Natural killer cell (primary cell): ENCODE results near the gene KCNA5. TPM values are rescaled to one million over a fixed set of nuclear protein-coding genes. Genes with fewer than 3 reads are reported as not detected.

Experiments used
- ATAC-seq, 3 donors: fragments of 150-1000 bp in 2 of 3; fragments of 200-7000 bp in 1 of 3; cut with Tn5 transposase; 1 replicate in 1 of 3; 2 replicates in 2 of 3; pipeline ENCODE4 v1.10.0; 2021; ENCODE audit warnings: mild to moderate bottlenecking in 2 of 3, moderate library complexity in 2 of 3
- DNase-seq, 2 donors: peaks; one replicate each; pipeline versions ENCODE4 v3.0.0 to v3.0.0-alpha.2; 2013 to 2021; ENCODE audit warnings: mixed read lengths in 1 of 2
- H3K27ac ChIP-seq: one replicate; pipeline ENCODE4 v1.5.1; 2013; ENCODE audit warnings: mild to moderate bottlenecking, low read length
- H3K27me3 ChIP-seq: one replicate; pipeline ENCODE4 v1.6.1; 2013; ENCODE audit warnings: low read length; ENCODE audit not compliant: control insufficient read depth, insufficient read depth
- H3K36me3 ChIP-seq: one replicate; pipeline ENCODE4 v1.6.1; 2013; ENCODE audit warnings: low read length; ENCODE audit not compliant: control insufficient read depth, insufficient read depth
- H3K4me1 ChIP-seq: one replicate; pipeline ENCODE4 v1.6.1; 2013; ENCODE audit warnings: low read length; ENCODE audit not compliant: control insufficient read depth, insufficient read depth
- H3K4me3 ChIP-seq: one replicate; pipeline ENCODE4 v1.5.1; 2013; ENCODE audit warnings: low read length
- H3K9me3 ChIP-seq: one replicate; pipeline ENCODE4 v1.6.1; 2013; ENCODE audit warnings: low read length; ENCODE audit not compliant: control insufficient read depth, insufficient read depth
- H3K27ac Mint-ChIP-seq, 2 donors: one replicate each; pipeline ENCODE4 v1.8.0; 2022; ENCODE audit warnings: mild to moderate bottlenecking in 2 of 2, mixed read lengths in 2 of 2, moderate library complexity in 1 of 2
- H3K27me3 Mint-ChIP-seq, 2 donors: one replicate each; pipeline ENCODE4 v1.8.0; 2022; ENCODE audit warnings: low read depth in 2 of 2, mixed read lengths in 2 of 2
- H3K36me3 Mint-ChIP-seq: one replicate; pipeline ENCODE4 v1.8.0; 2022; ENCODE audit warnings: mixed read lengths
- H3K4me1 Mint-ChIP-seq, 2 donors: one replicate each; pipeline ENCODE4 v1.8.0; 2022; ENCODE audit warnings: mixed read lengths in 2 of 2
- H3K4me3 Mint-ChIP-seq: one replicate; pipeline ENCODE4 v1.8.0; 2022; ENCODE audit warnings: mild to moderate bottlenecking, moderate library complexity, mixed read lengths
- H3K9me3 Mint-ChIP-seq, 2 donors: one replicate each; pipeline ENCODE4 v1.8.0; 2022; ENCODE audit warnings: mixed read lengths in 2 of 2
- WGBS: methylation state at CpG from one replicate; pipeline ENCODE4 v1.1.7; 2013; ENCODE audit warnings: missing lambda C conversion rate; ENCODE audit not compliant: insufficient coverage; 5-methylcytosine and 5-hydroxymethylcytosine counted together
- intact Hi-C: fragments of 100-400 bp; cut with micrococcal nuclease; formaldehyde crosslinking; loops from one replicate; pipeline ENCODE4 v1.14.2; 2022
- total RNA-seq, 4 donors: library from RNA; stranded (reverse); fragments of 120-200 nt in 1 of 4; gene quantifications; one replicate each; pipeline versions ENCODE4 v1.2.3 to v1.2.4, GENCODE V29; 2013 to 2022
- TF ChIP-seq, protein P1 (sequence below): fragments of 200-600 bp; IDR thresholded peaks from one replicate; pipeline ENCODE4 v1.8.0; 2022; ENCODE audit warnings: antibody characterized with exemption

KCNA5 gene
- total RNA-seq, 3 donors from 2014 or later (not counting 1 experiment from before 2014, with no cell fraction given) = 0.13 TPM; not detected in 2

DNA sequence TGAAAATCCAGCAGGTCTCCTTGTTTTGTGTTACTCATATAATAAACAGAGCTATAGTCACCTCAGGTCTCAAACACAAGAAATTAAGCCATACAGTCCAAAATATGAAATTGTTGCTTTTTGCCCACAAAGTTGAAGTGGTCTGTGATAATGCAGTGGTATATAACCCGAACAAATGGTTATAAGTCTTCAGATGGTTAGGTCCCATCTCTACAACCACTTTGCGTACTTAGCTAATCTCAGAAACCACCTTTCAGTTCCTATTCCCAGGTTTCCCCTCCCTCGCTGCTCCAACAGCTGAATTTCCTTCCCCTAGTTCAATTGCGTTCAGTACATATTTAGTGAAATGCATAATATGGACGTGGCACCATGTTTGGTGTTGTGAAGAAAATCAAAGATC, 3.3 kb upstream of the KCNA5 start:
- Histone ChIP-seq H3K4me3 (no peak overlapping the region), H3K27ac (no peak overlapping the region), H3K9me3 (no peaks in the 10 kb centered on the region), H3K4me1 (no peaks in the 10 kb centered on the region), H3K36me3 (no peaks in the 10 kb centered on the region), H3K27me3 (peaks cover 2% of the 10 kb centered on the region)
- Mint-ChIP-seq H3K27me3 (peaks cover 34 to 59% of the 10 kb centered on the region in 2 donors), H3K4me3 (no peak overlapping the region), H3K36me3 (no peaks in the 10 kb centered on the region), H3K27ac (no peak overlapping the region), H3K4me1 (no peaks in the 10 kb centered on the region), H3K9me3 (no peaks in the 10 kb centered on the region)
- intact Hi-C loops = no loop called here
- DNase-seq (no peak), ATAC-seq (no peak)
- TF ChIP-seq, protein P1, sequence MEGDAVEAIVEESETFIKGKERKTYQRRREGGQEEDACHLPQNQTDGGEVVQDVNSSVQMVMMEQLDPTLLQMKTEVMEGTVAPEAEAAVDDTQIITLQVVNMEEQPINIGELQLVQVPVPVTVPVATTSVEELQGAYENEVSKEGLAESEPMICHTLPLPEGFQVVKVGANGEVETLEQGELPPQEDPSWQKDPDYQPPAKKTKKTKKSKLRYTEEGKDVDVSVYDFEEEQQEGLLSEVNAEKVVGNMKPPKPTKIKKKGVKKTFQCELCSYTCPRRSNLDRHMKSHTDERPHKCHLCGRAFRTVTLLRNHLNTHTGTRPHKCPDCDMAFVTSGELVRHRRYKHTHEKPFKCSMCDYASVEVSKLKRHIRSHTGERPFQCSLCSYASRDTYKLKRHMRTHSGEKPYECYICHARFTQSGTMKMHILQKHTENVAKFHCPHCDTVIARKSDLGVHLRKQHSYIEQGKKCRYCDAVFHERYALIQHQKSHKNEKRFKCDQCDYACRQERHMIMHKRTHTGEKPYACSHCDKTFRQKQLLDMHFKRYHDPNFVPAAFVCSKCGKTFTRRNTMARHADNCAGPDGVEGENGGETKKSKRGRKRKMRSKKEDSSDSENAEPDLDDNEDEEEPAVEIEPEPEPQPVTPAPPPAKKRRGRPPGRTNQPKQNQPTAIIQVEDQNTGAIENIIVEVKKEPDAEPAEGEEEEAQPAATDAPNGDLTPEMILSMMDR = no peak
- 23% methylated on average over 2 of the region's 5 CpGs for WGBS

DNA sequence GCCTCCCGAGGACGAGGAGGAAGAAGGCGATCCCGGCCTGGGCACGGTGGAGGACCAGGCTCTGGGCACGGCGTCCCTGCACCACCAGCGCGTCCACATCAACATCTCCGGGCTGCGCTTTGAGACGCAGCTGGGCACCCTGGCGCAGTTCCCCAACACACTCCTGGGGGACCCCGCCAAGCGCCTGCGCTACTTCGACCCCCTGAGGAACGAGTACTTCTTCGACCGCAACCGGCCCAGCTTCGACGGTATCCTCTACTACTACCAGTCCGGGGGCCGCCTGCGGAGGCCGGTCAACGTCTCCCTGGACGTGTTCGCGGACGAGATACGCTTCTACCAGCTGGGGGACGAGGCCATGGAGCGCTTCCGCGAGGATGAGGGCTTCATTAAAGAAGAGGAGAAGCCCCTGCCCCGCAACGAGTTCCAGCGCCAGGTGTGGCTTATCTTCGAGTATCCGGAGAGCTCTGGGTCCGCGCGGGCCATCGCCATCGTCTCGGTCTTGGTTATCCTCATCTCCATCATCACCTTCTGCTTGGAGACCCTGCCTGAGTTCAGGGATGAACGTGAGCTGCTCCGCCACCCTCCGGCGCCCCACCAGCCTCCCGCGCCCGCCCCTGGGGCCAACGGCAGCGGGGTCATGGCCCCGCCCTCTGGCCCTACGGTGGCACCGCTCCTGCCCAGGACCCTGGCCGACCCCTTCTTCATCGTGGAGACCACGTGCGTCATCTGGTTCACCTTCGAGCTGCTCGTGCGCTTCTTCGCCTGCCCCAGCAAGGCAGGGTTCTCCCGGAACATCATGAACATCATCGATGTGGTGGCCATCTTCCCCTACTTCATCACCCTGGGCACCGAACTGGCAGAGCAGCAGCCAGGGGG, 979 bp downstream of the KCNA5 start:
- 54% methylated on average over 70 of the region's 71 CpGs for WGBS
- no peak overlapping the region for H3K27ac ChIP-seq
- no peak for DNase-seq
- no peak overlapping the region for H3K4me3 ChIP-seq
- TF ChIP-seq, protein P1 = no peak
- H3K4me1 Mint-ChIP-seq = no peaks in the 10 kb centered on the region
- no peaks in the 10 kb centered on the region for H3K9me3 ChIP-seq
- no peaks in the 10 kb centered on the region for H3K36me3 Mint-ChIP-seq
- H3K27me3 ChIP-seq = peaks cover 2% of the 10 kb centered on the region
- no peaks in the 10 kb centered on the region for H3K9me3 Mint-ChIP-seq
- intact Hi-C loops = no loop called here
- H3K27me3 Mint-ChIP-seq = peaks cover 25 to 50% of the 10 kb centered on the region in 2 donors
- no peaks in the 10 kb centered on the region for H3K4me1 ChIP-seq
- no peaks in the 10 kb centered on the region for H3K36me3 ChIP-seq
- no peak for ATAC-seq
- H3K4me3 Mint-ChIP-seq = no peak overlapping the region
- no peak overlapping the region for H3K27ac Mint-ChIP-seq

DNA sequence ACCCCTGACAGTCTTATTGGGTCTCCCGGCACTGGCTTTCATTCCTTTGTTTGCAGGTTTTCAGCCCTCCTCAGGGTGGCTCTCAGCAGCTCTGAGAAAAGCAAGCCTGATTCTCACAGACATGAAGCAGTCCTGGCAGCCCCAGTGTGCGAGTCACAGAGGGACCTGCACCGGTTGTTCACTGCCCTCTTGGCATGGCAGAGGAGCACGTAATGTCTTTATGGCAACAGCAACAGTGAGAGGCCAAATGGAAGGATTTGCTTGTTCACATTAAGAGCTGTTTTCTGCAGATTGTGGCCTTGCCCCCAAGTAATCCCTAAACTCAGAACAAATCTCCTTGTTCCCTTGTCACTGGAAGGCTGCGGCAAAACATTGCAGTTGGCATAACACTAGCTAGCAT, 3.4 kb downstream of the KCNA5 start:
- H3K4me1 ChIP-seq = peaks cover 11% of the 10 kb centered on the region

More for the DNA sequence above, 3.4 kb downstream of the KCNA5 start:
- Histone ChIP-seq H3K4me3 (no peak overlapping the region), H3K27me3 (no peaks in the 10 kb centered on the region), H3K9me3 (no peaks in the 10 kb centered on the region), H3K27ac (no peak overlapping the region), H3K36me3 (no peaks in the 10 kb centered on the region)
- Mint-ChIP-seq H3K4me3 (no peak overlapping the region), H3K36me3 (no peaks in the 10 kb centered on the region), H3K27ac (no peak overlapping the region), H3K4me1 (no peaks in the 10 kb centered on the region), H3K27me3 (peaks cover 17 to 33% of the 10 kb centered on the region in 2 donors), H3K9me3 (no peaks in the 10 kb centered on the region)
- WGBS = 88% methylated on average over 5 of the region's 5 CpGs
- ATAC-seq (no peak), DNase-seq (no peak)
- TF ChIP-seq, protein P1 = no peak
- intact Hi-C loops = no loop called here
